ENCODE measurements around the gene IL11. TPM values are rescaled to one million over a fixed set of nuclear protein-coding genes. Genes with fewer than 3 reads are reported as not detected.
"Not testable (repeated sequence)": the region's sequence is repeated elsewhere in the genome, so short reads cannot be mapped to it uniquely, and the experiment has no call there.

The IL11 gene
- total RNA-seq, 1 donor from 2014 or later: 0.21 TPM

GRCh38 chr19:55405638-55406037, 35.4 kb upstream of the IL11 start:
- TF ChIP-seq CTCF (IDR thresholded peaks at IDR 0.05; ENCODE audit: unreplicated experiment): no peak
- Mint-ChIP-seq H3K9me3 (ENCODE audit: unreplicated experiment) (peaks cover 9% of the 10 kb centered on the region), H3K4me3 (ENCODE audit: unreplicated experiment) (peak overlapping the region; percentile 83), H3K27ac (ENCODE audit: unreplicated experiment) (peak overlapping the region; percentile 16), H3K27me3 (ENCODE audit: unreplicated experiment) (peaks cover 16% of the 10 kb centered on the region), H3K36me3 (ENCODE audit: low read depth, unreplicated experiment) (peaks cover 37% of the 10 kb centered on the region), H3K4me1 (ENCODE audit: unreplicated experiment) (peaks cover 14% of the 10 kb centered on the region)
- no peak for DNase-seq (ENCODE audit: low spot score)

GRCh38 chr19:55402509-55402908, 32.2 kb upstream of the IL11 start:
- no peak overlapping the region for H3K27ac Mint-ChIP-seq (ENCODE audit: unreplicated experiment)
- H3K36me3 Mint-ChIP-seq (ENCODE audit: low read depth, unreplicated experiment): peaks cover 31% of the 10 kb centered on the region
- H3K27me3 Mint-ChIP-seq (ENCODE audit: unreplicated experiment): peaks cover 9% of the 10 kb centered on the region
- no peaks in the 10 kb centered on the region for H3K9me3 Mint-ChIP-seq (ENCODE audit: unreplicated experiment)
- H3K4me1 Mint-ChIP-seq (ENCODE audit: unreplicated experiment): peaks cover 14% of the 10 kb centered on the region
- H3K4me3 Mint-ChIP-seq (ENCODE audit: unreplicated experiment): no peak overlapping the region
- TF ChIP-seq CTCF (IDR thresholded peaks at IDR 0.05; ENCODE audit: unreplicated experiment): no peak
- no peak for DNase-seq (ENCODE audit: low spot score)

GRCh38 chr19:55401390-55401789, 31.1 kb upstream of the IL11 start:
- H3K27me3 Mint-ChIP-seq (ENCODE audit: unreplicated experiment): not testable (repeated sequence)

GRCh38 chr19:55400281-55401087, 30.2 kb upstream of the IL11 start:
- H3K4me1 Mint-ChIP-seq (ENCODE audit: unreplicated experiment): peaks cover 1% of the 10 kb centered on the region
- no peak overlapping the region for H3K27ac Mint-ChIP-seq (ENCODE audit: unreplicated experiment)
- H3K36me3 Mint-ChIP-seq (ENCODE audit: low read depth, unreplicated experiment): peaks cover 20% of the 10 kb centered on the region
- H3K4me3 Mint-ChIP-seq (ENCODE audit: unreplicated experiment): no peak overlapping the region
- DNase-seq (ENCODE audit: low spot score): no peak
- peaks cover 6% of the 10 kb centered on the region for H3K27me3 Mint-ChIP-seq (ENCODE audit: unreplicated experiment)
- TF ChIP-seq CTCF (IDR thresholded peaks at IDR 0.05; ENCODE audit: unreplicated experiment): no peak
- H3K9me3 Mint-ChIP-seq (ENCODE audit: unreplicated experiment): no peaks in the 10 kb centered on the region

More at GRCh38 chr19:55401390-55401789, 31.1 kb upstream of the IL11 start:
- Mint-ChIP-seq H3K36me3 (ENCODE audit: low read depth, unreplicated experiment) (peaks cover 30% of the 10 kb centered on the region), H3K4me1 (ENCODE audit: unreplicated experiment) (peaks cover 10% of the 10 kb centered on the region)
- not testable (repeated sequence) for H3K4me3 Mint-ChIP-seq (ENCODE audit: unreplicated experiment); H3K9me3 Mint-ChIP-seq (ENCODE audit: unreplicated experiment); DNase-seq (ENCODE audit: low spot score); H3K27ac Mint-ChIP-seq (ENCODE audit: unreplicated experiment)

GRCh38 chr19:55398200-55398925, 28.1 kb upstream of the IL11 start:
- no peaks in the 10 kb centered on the region for H3K4me1 Mint-ChIP-seq (ENCODE audit: unreplicated experiment)
- H3K27ac Mint-ChIP-seq (ENCODE audit: unreplicated experiment): no peak overlapping the region
- no peak for TF ChIP-seq CTCF (IDR thresholded peaks at IDR 0.05; ENCODE audit: unreplicated experiment)
- peaks cover 6% of the 10 kb centered on the region for H3K27me3 Mint-ChIP-seq (ENCODE audit: unreplicated experiment)
- H3K4me3 Mint-ChIP-seq (ENCODE audit: unreplicated experiment): no peak overlapping the region
- H3K9me3 Mint-ChIP-seq (ENCODE audit: unreplicated experiment): no peaks in the 10 kb centered on the region
- H3K36me3 Mint-ChIP-seq (ENCODE audit: low read depth, unreplicated experiment): peaks cover 19% of the 10 kb centered on the region
- no peak for DNase-seq (ENCODE audit: low spot score)
